A204.1 (cell line): ENCODE data around the gene ABCC6.
"Not testable (repeated sequence)": the region's sequence is repeated elsewhere in the genome, so short reads cannot be mapped to it uniquely, and the experiment has no call there.

ENCODE experiments used
- FAIRE-seq: peaks from 2 replicates; lab custom pipeline; 2012; peaks lifted over from hg19 to GRCh38; lab: Jason Lieb, UNC

The ABCC6 gene

DNA sequence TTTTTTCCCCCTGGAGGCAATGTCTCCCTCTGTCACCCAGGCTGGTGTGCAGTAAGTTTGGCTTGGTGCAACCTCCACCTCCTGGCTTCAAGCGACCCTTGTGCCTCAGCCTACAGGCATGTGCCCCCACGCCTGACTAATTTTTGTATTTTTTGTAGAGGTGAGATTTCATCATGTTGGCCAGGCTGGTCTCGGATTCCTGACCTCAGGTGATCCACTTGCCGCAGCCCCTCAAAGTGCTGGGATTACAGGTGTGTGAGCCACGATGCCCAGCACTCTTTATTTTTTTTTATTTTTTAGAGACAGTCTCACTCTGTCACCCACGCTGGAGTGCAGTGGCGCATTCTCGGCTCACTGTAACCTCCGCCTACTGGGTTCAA, 113.2 kb downstream of the ABCC6 start:
- FAIRE-seq, result no peak

GRCh38 chr16:16109453-16110110, 113.7 kb downstream of the ABCC6 start:
- no peak for FAIRE-seq

GRCh38 chr16:16108759-16109158, 114.5 kb downstream of the ABCC6 start:
- FAIRE-seq, result no peak

DNA sequence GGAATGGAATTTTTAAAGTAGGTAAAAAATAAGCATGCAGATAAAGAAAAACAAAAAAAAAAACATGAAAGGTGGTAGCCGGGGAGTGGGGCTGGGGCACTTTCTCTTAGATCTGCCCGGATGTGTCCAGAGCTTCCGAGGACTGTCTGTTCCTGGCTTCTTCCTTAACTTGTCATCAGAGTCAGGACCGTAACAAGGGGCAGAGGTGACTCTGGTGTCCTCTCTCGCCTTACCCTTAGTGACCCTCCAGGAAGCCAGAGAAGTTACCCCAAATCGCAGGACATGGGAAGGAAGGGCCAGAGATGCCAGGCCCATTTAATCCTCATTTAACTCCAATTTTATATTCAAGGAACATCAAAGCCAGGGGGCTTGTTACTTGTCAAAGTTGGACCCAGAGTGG, 115.5 kb downstream of the ABCC6 start:
- no peak for FAIRE-seq

GRCh38 chr16:16106466-16106865, 116.8 kb downstream of the ABCC6 start:
- FAIRE-seq, result no peak

DNA sequence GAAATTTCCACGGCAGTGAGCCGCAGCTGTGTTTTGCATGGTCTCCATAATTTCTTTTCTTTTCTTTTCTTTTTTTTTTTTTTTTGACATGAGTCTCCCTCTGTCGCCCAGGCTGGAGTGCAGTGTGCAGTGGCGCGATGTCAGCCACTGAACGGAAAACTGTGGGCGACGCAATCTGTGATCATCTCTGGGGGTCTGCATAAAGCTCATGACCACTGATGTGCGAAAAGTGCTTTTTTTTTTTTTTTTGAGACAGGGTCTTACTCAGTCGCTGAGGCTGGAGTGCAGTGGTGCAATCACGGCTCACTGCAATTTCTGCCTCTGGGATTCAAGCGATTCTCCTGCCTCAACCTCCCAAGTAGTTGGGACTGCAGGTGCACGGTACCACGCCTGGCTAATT, 117.6 kb downstream of the ABCC6 start:
- FAIRE-seq, result no peak

DNA sequence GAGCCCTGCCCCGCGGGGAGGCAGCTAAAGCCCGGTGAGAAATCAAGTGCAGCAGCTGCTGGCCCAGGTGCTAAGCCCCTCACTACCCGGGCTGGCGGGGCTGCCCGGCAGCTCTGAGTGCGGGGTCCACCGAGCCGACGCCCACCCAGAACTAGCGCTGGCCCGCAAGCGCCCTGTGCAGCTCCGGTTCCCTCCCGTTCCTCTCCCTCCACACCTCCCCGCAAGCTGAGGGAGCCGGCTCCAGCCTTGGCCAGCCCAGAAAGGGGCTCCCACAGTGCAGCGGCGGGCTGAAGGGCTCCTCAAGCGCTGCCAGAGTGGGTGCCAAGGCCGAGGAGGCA, 118.5 kb downstream of the ABCC6 start:
- not testable (repeated sequence) for FAIRE-seq

- FAIRE-seq, result not testable (repeated sequence)
Measured at GRCh38 chr16:16104132-16104803, 119.0 kb downstream of the ABCC6 start.

DNA sequence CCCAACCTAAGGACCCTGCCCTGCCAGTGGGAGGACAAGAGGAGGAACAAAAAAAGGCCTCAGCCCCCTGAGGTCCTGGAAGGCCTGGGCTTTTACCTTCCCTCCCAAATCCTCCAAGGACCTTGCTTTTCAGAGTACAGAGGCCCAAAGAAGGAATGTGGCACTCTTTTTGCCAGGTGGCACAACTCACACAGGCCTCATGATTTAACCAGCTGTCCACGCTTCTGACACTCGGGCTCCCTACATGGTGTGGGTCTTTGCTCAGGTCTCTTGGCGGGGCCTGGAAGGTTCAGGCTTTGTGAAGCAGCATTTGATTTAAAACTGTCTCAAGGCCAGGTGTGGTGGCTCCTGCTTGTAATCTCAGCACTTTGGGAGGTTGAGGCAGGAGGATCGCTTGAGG, 120.6 kb downstream of the ABCC6 start:
- FAIRE-seq, result no peak

- FAIRE-seq, result no peak
Measured at GRCh38 chr16:16101585-16101984, 121.7 kb downstream of the ABCC6 start.

DNA sequence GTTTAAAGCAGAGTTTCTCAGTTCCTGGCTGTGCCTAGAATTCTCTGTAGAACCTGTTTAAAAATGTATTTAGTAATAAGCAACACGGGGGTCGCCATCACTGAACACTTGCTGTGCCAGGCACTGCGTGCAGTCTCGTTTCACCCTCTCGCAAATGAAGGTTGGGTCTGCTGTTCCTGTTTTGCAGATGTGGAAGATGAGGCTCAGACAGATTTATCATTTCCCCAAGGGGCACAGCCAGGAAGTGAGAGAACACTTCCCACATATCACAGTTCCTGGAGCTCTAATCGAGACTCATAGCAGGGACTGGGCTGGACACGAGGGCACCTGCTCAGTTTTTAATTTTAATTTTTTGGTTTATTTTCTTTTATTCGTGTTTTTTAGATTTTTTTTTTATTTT, 122.7 kb downstream of the ABCC6 start:
- FAIRE-seq, result no peak

- no peak for FAIRE-seq
Measured at GRCh38 chr16:16099320-16099719, 124.0 kb downstream of the ABCC6 start.
